BLaER1 (cell line): ENCODE data around the gene PTGFR.

Experiments
- H3K27ac ChIP-seq: shearing (Covaris generic); formaldehyde crosslinking; 2 replicates; pipeline ENCODE4 v1.8.1; 2022
- H3K27me3 ChIP-seq: shearing (Covaris generic); formaldehyde crosslinking; 2 replicates; pipeline ENCODE4 v1.8.1; 2022
- H3K36me3 ChIP-seq: shearing (Covaris generic); formaldehyde crosslinking; 2 replicates; pipeline ENCODE4 v1.8.1; 2022
- H3K4me1 ChIP-seq: shearing (Covaris generic); formaldehyde crosslinking; 2 replicates; pipeline ENCODE4 v1.8.1; 2022
- H3K4me2 ChIP-seq: shearing (Covaris generic); formaldehyde crosslinking; 2 replicates; pipeline ENCODE4 v1.8.1; 2022
- H3K4me3 ChIP-seq: shearing (Covaris generic); formaldehyde crosslinking; 2 replicates; pipeline ENCODE4 v1.8.1; 2022
- H3K9ac ChIP-seq: shearing (Covaris generic); formaldehyde crosslinking; 2 replicates; pipeline ENCODE4 v1.8.1; 2022
- H3K9me3 ChIP-seq: shearing (Covaris generic); formaldehyde crosslinking; 2 replicates; pipeline ENCODE4 v1.8.1; 2022
- H4K20me1 ChIP-seq: shearing (Covaris generic); formaldehyde crosslinking; 2 replicates; pipeline ENCODE4 v1.8.1; 2022
- Cebpa-rat ChIP-seq: shearing (Covaris generic); IDR thresholded peaks from 2 replicates; pipeline ENCODE4 v1.8.1; 2022

The PTGFR gene

GRCh38 chr1:78543941-78544643, 53.3 kb downstream of the PTGFR start:
- no peak overlapping the region for H3K27ac ChIP-seq
- H3K4me3 ChIP-seq = no peak overlapping the region
- no peaks in the 10 kb centered on the region for H3K36me3 ChIP-seq
- no peak overlapping the region for H3K9ac ChIP-seq
- TF ChIP-seq Cebpa-rat = no peak
- H3K9me3 ChIP-seq = peaks cover 11% of the 10 kb centered on the region
- no peaks in the 10 kb centered on the region for H3K27me3 ChIP-seq
- no peaks in the 10 kb centered on the region for H4K20me1 ChIP-seq
- H3K4me1 ChIP-seq = no peaks in the 10 kb centered on the region
- no peak overlapping the region for H3K4me2 ChIP-seq

GRCh38 chr1:78547081-78547480, 56.3 kb downstream of the PTGFR start:
- Histone ChIP-seq H3K4me1 (no peaks in the 10 kb centered on the region), H3K9me3 (peaks cover 9% of the 10 kb centered on the region), H4K20me1 (no peaks in the 10 kb centered on the region), H3K36me3 (no peaks in the 10 kb centered on the region), H3K27ac (no peak overlapping the region), H3K4me2 (no peak overlapping the region), H3K4me3 (no peak overlapping the region), H3K9ac (no peak overlapping the region), H3K27me3 (no peaks in the 10 kb centered on the region)
- no peak for TF ChIP-seq Cebpa-rat

- TF ChIP-seq Cebpa-rat = no peak
- Histone ChIP-seq H3K27me3 (no peaks in the 10 kb centered on the region), H3K36me3 (no peaks in the 10 kb centered on the region)
These were observed 58.6 kb downstream of the PTGFR start for GRCh38 chr1:78549331-78549730.

GRCh38 chr1:78549891-78550290, 59.1 kb downstream of the PTGFR start:
- Histone ChIP-seq H3K27ac (no peak overlapping the region), H3K27me3 (no peaks in the 10 kb centered on the region), H3K4me3 (no peak overlapping the region), H3K4me1 (no peaks in the 10 kb centered on the region), H3K4me2 (no peak overlapping the region), H3K36me3 (no peaks in the 10 kb centered on the region), H4K20me1 (no peaks in the 10 kb centered on the region), H3K9ac (no peak overlapping the region), H3K9me3 (peaks cover 17% of the 10 kb centered on the region)
- no peak for TF ChIP-seq Cebpa-rat

More at GRCh38 chr1:78549331-78549730, 58.6 kb downstream of the PTGFR start:
- H3K4me3 ChIP-seq = no peak overlapping the region
- no peak overlapping the region for H3K9ac ChIP-seq
- H3K27ac ChIP-seq = no peak overlapping the region
- H3K4me2 ChIP-seq = no peak overlapping the region
- peaks cover 17% of the 10 kb centered on the region for H3K9me3 ChIP-seq
- H4K20me1 ChIP-seq = no peaks in the 10 kb centered on the region
- H3K4me1 ChIP-seq = no peaks in the 10 kb centered on the region

GRCh38 chr1:78553859-78554258, 63.1 kb downstream of the PTGFR start:
- Histone ChIP-seq H3K27me3 (no peaks in the 10 kb centered on the region), H3K27ac (no peak overlapping the region), H4K20me1 (no peaks in the 10 kb centered on the region), H3K4me3 (no peak overlapping the region), H3K9ac (no peak overlapping the region), H3K36me3 (no peaks in the 10 kb centered on the region), H3K4me1 (no peaks in the 10 kb centered on the region), H3K4me2 (no peak overlapping the region), H3K9me3 (peaks cover 17% of the 10 kb centered on the region)
- TF ChIP-seq Cebpa-rat = no peak

GRCh38 chr1:78554840-78555239, 64.1 kb downstream of the PTGFR start:
- no peak overlapping the region for H3K4me3 ChIP-seq
- TF ChIP-seq Cebpa-rat = no peak
- H3K27me3 ChIP-seq = no peaks in the 10 kb centered on the region

GRCh38 chr1:78559680-78560079, 68.9 kb downstream of the PTGFR start:
- Histone ChIP-seq H4K20me1 (no peaks in the 10 kb centered on the region), H3K27ac (no peak overlapping the region), H3K9ac (no peak overlapping the region), H3K4me1 (no peaks in the 10 kb centered on the region), H3K9me3 (no peaks in the 10 kb centered on the region), H3K36me3 (no peaks in the 10 kb centered on the region), H3K4me2 (no peak overlapping the region), H3K4me3 (no peak overlapping the region), H3K27me3 (no peaks in the 10 kb centered on the region)
- TF ChIP-seq Cebpa-rat = no peak

More at GRCh38 chr1:78554840-78555239, 64.1 kb downstream of the PTGFR start:
- no peak overlapping the region for H3K27ac ChIP-seq
- H3K4me1 ChIP-seq = no peaks in the 10 kb centered on the region
- H3K9ac ChIP-seq = no peak overlapping the region
- H4K20me1 ChIP-seq = no peaks in the 10 kb centered on the region
- peaks cover 15% of the 10 kb centered on the region for H3K9me3 ChIP-seq
- no peak overlapping the region for H3K4me2 ChIP-seq
- H3K36me3 ChIP-seq = no peaks in the 10 kb centered on the region

GRCh38 chr1:78560811-78561210, 70.0 kb downstream of the PTGFR start:
- H4K20me1 ChIP-seq = no peaks in the 10 kb centered on the region
- H3K4me3 ChIP-seq = no peak overlapping the region
- no peak overlapping the region for H3K9ac ChIP-seq
- TF ChIP-seq Cebpa-rat = no peak
- no peaks in the 10 kb centered on the region for H3K4me1 ChIP-seq
- no peaks in the 10 kb centered on the region for H3K9me3 ChIP-seq
- no peak overlapping the region for H3K27ac ChIP-seq
- no peak overlapping the region for H3K4me2 ChIP-seq
- no peaks in the 10 kb centered on the region for H3K36me3 ChIP-seq
- no peaks in the 10 kb centered on the region for H3K27me3 ChIP-seq

GRCh38 chr1:78561856-78562255, 71.1 kb downstream of the PTGFR start:
- H3K9ac ChIP-seq = no peak overlapping the region
- H3K4me2 ChIP-seq = no peak overlapping the region
- no peaks in the 10 kb centered on the region for H4K20me1 ChIP-seq
- TF ChIP-seq Cebpa-rat = no peak
- no peaks in the 10 kb centered on the region for H3K36me3 ChIP-seq
- no peak overlapping the region for H3K4me3 ChIP-seq
- H3K9me3 ChIP-seq = no peaks in the 10 kb centered on the region
- no peaks in the 10 kb centered on the region for H3K4me1 ChIP-seq
- no peaks in the 10 kb centered on the region for H3K27me3 ChIP-seq
- no peak overlapping the region for H3K27ac ChIP-seq

GRCh38 chr1:78565393-78565792, 74.6 kb downstream of the PTGFR start:
- Histone ChIP-seq H3K27me3 (no peaks in the 10 kb centered on the region), H3K4me2 (no peak overlapping the region), H3K4me1 (no peaks in the 10 kb centered on the region), H4K20me1 (no peaks in the 10 kb centered on the region), H3K9me3 (no peaks in the 10 kb centered on the region), H3K36me3 (no peaks in the 10 kb centered on the region), H3K27ac (no peak overlapping the region), H3K4me3 (no peak overlapping the region), H3K9ac (no peak overlapping the region)
- TF ChIP-seq Cebpa-rat = no peak

- no peak overlapping the region for H3K4me2 ChIP-seq
- H3K9ac ChIP-seq = no peak overlapping the region
- no peaks in the 10 kb centered on the region for H3K27me3 ChIP-seq
- H3K9me3 ChIP-seq = no peaks in the 10 kb centered on the region
- H4K20me1 ChIP-seq = no peaks in the 10 kb centered on the region
- no peak overlapping the region for H3K27ac ChIP-seq
- H3K4me1 ChIP-seq = no peaks in the 10 kb centered on the region
- H3K36me3 ChIP-seq = no peaks in the 10 kb centered on the region
- no peak for TF ChIP-seq Cebpa-rat
- H3K4me3 ChIP-seq = no peak overlapping the region
These were observed 79.8 kb downstream of the PTGFR start for GRCh38 chr1:78570539-78570938.
